ENCODE data around the gene LRRC52.

The LRRC52 gene

DNA sequence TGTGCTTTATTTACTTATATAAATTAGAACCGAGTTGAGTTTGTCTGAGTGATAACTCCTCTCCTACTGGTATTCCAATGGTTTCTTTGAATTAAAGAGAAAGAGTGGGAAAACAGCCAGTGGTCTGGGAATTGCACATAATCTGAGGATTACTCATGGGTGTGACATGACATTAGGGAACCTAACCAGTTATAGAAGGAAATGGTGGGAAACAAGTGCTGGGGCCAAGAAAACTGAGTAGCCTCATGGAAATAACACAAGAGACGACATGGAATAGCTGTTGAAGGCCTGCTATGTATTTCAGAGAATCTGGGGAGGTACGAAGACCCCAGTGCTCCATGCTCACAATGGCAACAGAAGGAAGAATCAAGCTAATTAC is 41.8 kb upstream of the LRRC52 start:
- Histone ChIP-seq H3K9ac (ENCODE audit: low read length) (no peak overlapping the region), H3K9me2 (replicated peaks; ENCODE audit: insufficient read depth, low read length) (no peaks in the 10 kb centered on the region), H3K36me3 (ENCODE audit: low read length) (no peaks in the 10 kb centered on the region), H3K27me3 (ENCODE audit: low read length) (no peaks in the 10 kb centered on the region), H2AFZ (ENCODE audit: low read depth, low read length, severe bottlenecking) (no peak overlapping the region), H4K20me1 (ENCODE audit: low read depth, low read length) (no peaks in the 10 kb centered on the region), H3K4me3 (ENCODE audit: insufficient read depth, low read length, poor library complexity, severe bottlenecking) (no peak overlapping the region), H3K9me3 (ENCODE audit: insufficient read depth, low read length) (0 out of 2 replicates have a peak, but pooled peaks cover 3% of the 10 kb centered on the region), H3K4me2 (ENCODE audit: low read depth, low read length, poor library complexity, severe bottlenecking) (no peak overlapping the region), H3K79me2 (ENCODE audit: insufficient read depth, low read length) (no peaks in the 10 kb centered on the region), H3F3A (ENCODE audit: insufficient read depth) (no peaks in the 10 kb centered on the region), H3K27ac (ENCODE audit: low read depth, low read length) (no peak overlapping the region)
- TF ChIP-seq CTCF (IDR thresholded peaks at IDR 0.05; ENCODE audit: insufficient read depth, low read length, poor library complexity, severe bottlenecking): no peak
- no peak for TF ChIP-seq EZH2phosphoT487 (conservative IDR thresholded peaks at IDR 0.05; ENCODE audit: low read length)

- Histone ChIP-seq H3K4me3 (ENCODE audit: insufficient read depth, low read length, poor library complexity, severe bottlenecking) (no peak overlapping the region), H2AFZ (ENCODE audit: low read depth, low read length, severe bottlenecking) (no peak overlapping the region), H3K36me3 (ENCODE audit: low read length) (no peaks in the 10 kb centered on the region), H3K9me2 (replicated peaks; ENCODE audit: insufficient read depth, low read length) (no peaks in the 10 kb centered on the region), H4K20me1 (ENCODE audit: low read depth, low read length) (no peaks in the 10 kb centered on the region), H3K4me2 (ENCODE audit: low read depth, low read length, poor library complexity, severe bottlenecking) (no peak overlapping the region), H3K27ac (ENCODE audit: low read depth, low read length) (no peak overlapping the region), H3K9me3 (ENCODE audit: insufficient read depth, low read length) (0 out of 2 replicates have a peak, but pooled peaks cover 3% of the 10 kb centered on the region), H3F3A (ENCODE audit: insufficient read depth) (no peaks in the 10 kb centered on the region), H3K79me2 (ENCODE audit: insufficient read depth, low read length) (no peaks in the 10 kb centered on the region), H3K27me3 (ENCODE audit: low read length) (no peaks in the 10 kb centered on the region), H3K9ac (ENCODE audit: low read length) (no peak overlapping the region)
- TF ChIP-seq CTCF (IDR thresholded peaks at IDR 0.05; ENCODE audit: insufficient read depth, low read length, poor library complexity, severe bottlenecking): no peak
- no peak for TF ChIP-seq EZH2phosphoT487 (conservative IDR thresholded peaks at IDR 0.05; ENCODE audit: low read length)
Measured at GRCh38 chr1:165507570-165507969, 36.2 kb upstream of the LRRC52 start.

GRCh38 chr1:165508291-165508690 is 35.5 kb upstream of the LRRC52 start:
- Histone ChIP-seq H3K9me3 (ENCODE audit: insufficient read depth, low read length) (0 out of 2 replicates have a peak, but pooled peaks cover 3% of the 10 kb centered on the region), H3K4me3 (ENCODE audit: insufficient read depth, low read length, poor library complexity, severe bottlenecking) (no peak overlapping the region), H3K9me2 (replicated peaks; ENCODE audit: insufficient read depth, low read length) (no peaks in the 10 kb centered on the region), H2AFZ (ENCODE audit: low read depth, low read length, severe bottlenecking) (no peak overlapping the region), H3F3A (ENCODE audit: insufficient read depth) (no peaks in the 10 kb centered on the region), H3K79me2 (ENCODE audit: insufficient read depth, low read length) (no peaks in the 10 kb centered on the region), H3K27me3 (ENCODE audit: low read length) (no peaks in the 10 kb centered on the region), H3K4me2 (ENCODE audit: low read depth, low read length, poor library complexity, severe bottlenecking) (no peak overlapping the region), H3K36me3 (ENCODE audit: low read length) (no peaks in the 10 kb centered on the region), H3K9ac (ENCODE audit: low read length) (no peak overlapping the region), H3K27ac (ENCODE audit: low read depth, low read length) (no peak overlapping the region), H4K20me1 (ENCODE audit: low read depth, low read length) (no peaks in the 10 kb centered on the region)
- no peak for TF ChIP-seq EZH2phosphoT487 (conservative IDR thresholded peaks at IDR 0.05; ENCODE audit: low read length)
- no peak for TF ChIP-seq CTCF (IDR thresholded peaks at IDR 0.05; ENCODE audit: insufficient read depth, low read length, poor library complexity, severe bottlenecking)
